SIG-M5 treated with dmso at 0.1 percent for 504 hours (cell line): Measurements from ENCODE around the gene AKR1C1.
"Not testable (repeated sequence)": the region's sequence is repeated elsewhere in the genome, so short reads cannot be mapped to it uniquely, and the experiment has no call there.

Experiments
- DNase-seq: peaks from one replicate; lab custom pipeline; 2025; ENCODE audit not compliant: unreplicated experiment; lab: John Stamatoyannopoulos, UW

Gene AKR1C1

DNA sequence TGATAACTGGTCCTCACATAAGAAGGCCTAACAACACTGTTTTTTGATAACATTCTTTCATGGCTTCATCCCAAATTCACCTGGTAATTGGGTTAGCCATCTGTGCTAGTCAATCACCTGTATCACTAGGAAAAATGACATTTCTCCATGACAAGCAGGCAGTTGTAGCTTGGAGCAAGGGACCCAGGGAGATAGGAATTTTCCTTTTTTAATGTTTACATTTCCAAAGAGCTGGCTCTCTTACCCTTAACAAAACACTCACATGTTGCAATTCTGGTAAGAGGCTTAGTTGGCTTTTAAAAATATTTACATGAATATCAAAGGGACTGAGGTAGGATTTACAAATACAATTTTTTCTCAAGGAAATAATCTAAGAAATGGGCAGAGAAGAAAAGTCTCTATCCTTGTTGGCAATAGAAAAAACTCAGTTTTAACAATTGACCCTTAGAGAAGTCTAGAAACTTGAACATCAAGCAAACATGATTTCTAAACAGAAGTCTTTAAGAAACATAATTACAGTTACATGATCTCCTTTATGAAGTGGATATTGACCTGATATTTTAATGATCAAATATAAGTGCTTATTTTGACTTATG, 16.1 kb upstream of the AKR1C1 start:
- DNase-seq, result no peak

DNA sequence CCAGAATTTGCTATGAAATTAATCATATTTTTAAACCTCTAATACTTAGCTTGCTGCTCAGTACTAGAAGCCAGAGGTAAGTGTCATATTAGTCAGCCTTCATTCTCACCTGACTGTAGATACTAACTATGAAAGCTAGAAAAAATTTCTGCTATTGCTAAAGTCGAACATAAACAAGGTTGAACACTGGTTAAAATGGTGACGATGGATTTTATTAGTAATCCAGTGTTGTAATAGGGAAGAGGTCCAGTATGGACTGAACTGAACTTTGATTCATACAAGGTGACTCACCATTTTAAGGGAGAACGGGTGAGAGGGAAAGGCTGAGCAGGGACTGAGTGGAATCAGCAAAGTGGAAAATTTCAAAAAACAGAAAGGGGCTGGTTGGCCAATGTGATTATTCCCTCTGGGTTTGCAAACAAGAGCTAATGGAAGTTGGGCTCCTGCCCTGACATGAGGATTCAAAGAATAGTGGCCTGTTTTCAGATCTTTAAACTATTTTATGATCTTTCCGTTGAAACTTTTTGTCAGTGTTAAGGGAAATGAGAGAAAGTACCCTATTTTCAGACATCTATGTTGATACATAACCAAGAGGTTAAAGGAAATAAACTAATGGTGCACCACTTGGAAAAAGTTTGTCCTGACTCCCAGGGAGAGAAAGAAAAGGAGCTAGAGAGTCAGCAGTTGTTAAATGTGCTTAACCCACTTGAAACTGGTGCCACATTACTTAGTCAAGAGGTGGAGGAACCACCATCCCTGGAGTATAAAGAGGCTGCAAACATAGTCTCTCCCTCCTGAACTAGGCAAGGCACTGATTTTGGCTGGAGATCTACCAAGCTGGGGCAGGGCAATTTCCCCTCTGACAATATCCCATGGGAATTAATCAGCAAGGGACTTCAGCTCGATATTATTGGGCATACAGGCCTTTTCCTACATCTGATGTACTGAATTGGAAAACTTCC, 15.3 kb upstream of the AKR1C1 start:
- DNase-seq, result no peak

DNA sequence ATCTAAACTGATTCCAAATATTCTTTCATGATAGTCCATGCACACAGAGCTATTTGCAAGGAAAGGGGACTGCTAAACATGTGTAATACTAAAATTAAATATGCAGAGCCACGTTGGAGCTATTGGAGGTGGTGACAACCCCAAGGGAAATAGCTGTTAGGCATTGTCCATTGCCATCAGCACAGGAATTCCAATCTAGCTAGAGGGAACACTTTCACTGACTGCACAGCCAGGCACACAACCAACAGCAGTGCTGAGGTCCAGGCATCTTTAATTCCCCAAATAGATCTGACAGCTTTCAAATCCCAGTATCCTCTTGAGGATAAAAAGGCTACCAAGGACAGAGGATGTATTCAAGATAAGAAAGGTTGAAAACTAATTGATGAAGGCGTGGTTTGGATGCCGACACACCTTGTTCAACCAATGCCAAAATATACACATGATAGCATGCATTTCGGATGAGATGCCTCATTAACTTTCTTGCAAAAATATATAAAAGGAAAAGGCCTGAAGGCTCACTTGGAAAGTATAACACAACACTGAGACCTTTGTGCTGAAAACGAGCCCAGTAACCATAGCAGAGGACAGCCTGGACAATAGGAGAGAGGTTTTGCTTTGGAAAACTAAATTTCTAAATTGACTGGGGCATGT, 11.6 kb upstream of the AKR1C1 start:
- not testable (repeated sequence) for DNase-seq

DNA sequence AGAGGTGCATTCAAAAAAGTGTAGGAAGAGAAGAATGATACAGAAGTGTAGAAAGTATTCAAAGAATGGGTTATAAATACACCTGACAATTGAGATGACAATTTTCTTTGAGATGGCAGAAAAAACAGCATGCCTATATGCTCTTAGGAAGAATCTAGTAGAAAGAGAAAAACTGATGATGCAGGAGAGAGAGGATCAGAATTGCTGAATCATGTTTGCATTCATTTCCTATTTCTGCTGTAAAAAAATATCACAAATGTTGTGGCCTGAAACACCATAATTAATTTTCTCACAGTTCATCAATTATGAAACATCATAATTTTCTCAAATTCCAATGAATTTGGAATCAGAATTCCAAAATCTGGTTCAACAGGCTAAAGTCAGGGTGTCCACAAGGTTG, 9.8 kb upstream of the AKR1C1 start:
- DNase-seq, result no peak

DNA sequence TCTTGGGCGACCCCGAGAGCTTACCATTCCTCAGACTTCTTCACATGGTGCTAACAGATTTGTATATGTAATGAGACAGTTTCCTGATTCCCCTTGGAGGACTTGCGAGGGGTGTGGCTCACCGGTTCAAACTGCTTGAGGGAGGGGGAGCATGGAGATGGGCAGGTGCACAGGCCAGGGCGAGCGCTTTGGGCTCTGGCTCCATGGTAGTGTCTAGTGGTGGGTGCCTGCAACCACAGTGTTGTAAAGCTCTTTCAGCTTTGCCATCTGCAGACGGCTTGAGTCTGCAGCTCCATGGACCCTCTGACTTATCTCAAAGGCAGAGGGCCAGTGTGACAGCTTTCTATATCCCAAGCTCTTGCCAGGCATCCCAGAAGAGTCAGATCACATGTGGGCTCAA, 7.1 kb upstream of the AKR1C1 start:
- not testable (repeated sequence) for DNase-seq

DNA sequence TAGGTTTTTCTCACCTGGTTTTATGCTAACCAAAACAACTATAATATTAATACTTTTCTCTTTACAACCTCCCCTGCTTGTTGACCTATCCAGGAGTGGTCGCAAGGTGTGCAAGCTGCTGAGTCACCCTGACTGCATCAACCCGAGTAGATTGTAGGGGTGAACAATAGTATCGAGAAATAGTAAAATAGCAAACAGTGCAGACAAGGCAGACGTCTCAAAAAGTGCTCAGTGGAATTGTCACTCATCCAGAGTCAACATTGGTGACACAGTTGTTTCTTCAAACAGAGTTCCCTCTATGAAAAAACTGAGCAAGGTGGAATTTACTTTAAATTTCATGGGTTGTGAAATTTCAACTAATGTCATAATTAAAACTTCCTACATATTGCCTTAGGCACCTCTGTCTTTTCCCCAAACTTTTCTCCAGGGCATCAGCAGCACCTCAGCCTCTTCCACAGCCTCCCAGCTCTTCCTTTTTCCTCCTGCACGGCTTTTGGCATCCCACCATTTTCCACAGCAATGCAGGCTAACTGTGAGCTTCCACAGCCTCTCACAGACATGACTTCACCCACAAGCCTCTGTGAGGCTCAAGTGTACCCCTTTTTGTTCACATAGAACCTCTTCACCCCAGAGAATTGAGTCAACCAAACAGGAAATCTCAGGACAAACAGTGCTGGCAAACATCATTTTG, 6.1 kb upstream of the AKR1C1 start:
- not testable (repeated sequence) for DNase-seq

DNA sequence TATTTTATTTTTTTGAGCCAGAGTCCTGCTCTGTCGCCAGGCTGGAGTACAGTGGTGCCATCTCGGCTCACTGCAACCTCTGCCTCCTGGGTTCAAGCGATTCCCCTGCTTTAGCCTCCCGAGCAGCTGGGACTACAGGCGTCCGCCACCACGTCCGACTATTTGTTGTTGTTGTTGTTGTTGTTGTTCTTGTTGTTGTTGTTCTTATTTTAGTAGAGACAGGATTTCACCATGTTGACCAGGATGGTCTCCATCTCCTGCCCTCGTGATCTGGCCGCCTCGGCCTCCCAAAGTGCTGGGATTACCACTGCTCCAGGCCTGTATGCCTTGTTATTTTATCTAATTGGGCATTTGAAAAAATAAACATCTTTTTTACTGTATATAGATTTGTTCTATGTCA, 1.7 kb upstream of the AKR1C1 start:
- DNase-seq, result not testable (repeated sequence)

DNA sequence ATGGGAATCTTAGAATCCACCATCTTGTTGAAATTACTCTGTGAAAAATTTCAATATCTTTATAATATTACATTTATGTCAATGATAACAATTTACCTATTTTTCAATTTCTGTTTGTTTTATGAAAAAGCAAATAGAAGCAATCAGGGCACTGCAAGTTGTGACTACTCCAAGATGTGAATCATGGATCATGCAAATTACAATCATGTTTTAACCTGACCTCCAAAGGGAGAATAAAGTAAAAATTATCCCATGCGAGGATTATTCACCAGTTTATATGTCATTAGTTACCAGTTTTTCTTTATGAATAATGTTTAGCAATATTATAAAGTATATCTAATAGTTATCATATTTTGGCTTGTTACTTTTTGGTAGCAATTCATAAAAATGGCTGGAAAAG, 907 bp upstream of the AKR1C1 start:
- not testable (repeated sequence) for DNase-seq

DNA sequence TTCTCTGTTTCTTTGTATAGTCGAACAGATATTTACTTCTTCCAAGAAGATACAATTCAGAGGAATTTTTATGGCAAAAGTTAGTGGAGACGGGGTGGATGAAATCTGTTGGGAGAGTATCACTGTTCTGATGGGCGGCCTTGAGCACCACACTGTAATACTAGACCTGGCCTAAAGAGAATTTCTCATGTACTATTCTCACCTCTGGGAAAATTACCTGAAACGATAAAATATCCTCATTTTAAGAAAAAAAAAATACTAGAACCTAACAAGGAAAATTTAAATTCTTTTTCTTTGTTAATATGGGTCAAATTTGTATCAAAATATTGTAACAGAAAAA, 570 bp downstream of the AKR1C1 start:
- DNase-seq, result not testable (repeated sequence)

DNA sequence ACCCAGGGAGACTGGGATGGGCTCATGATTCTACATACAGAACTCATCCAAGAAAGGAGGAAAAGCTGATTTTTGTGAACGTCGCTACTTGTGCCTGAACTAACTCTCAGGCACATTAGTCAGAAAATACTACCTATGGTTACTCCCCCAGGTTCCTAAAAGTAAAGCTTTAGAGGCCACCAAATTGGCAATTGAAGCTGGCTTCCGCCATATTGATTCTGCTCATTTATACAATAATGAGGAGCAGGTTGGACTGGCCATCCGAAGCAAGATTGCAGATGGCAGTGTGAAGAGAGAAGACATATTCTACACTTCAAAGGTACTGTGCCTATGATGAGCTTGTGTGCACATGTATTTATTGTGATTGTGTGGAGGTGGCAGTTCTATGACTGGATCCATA, 2.5 kb downstream of the AKR1C1 start:
- DNase-seq, result not testable (repeated sequence)

DNA sequence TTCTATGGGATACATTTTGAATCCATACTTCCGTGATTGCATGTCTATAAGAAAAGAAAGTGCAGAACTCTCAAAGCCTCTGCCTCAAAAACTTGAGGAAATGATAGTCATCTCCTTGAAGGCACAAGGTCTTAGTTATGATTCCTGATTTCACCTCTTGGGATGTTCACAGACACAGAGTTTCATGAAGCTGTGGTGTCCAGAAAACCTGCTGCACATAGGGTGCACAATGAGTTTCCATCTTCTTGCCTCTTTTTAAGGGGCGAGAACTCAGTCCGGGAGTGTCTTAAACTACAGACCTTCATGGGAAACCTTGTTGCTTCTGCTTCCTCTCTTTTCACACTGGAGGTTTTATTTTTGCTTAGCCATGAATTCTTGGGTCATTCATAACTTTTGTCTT, 4.0 kb downstream of the AKR1C1 start:
- DNase-seq, result not testable (repeated sequence)

DNA sequence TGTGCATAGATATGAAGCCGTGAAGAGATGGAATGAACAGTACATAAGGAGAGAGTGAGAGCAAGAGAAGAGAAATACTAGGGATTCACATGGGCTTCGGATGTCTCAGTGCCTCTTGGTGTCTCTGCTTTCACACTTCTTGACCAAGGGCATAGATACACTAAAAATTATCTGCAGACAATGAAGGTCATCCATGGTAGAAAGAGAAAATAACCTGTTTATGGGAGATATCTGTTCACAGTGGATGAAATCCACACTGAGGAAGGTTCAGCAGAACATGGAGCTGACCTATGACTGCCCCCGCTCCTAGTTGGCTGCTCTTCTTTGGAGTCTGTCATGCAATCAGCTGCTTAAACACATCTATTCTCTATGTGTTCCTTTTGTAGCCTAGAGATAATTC, 6.1 kb downstream of the AKR1C1 start:
- not testable (repeated sequence) for DNase-seq

DNA sequence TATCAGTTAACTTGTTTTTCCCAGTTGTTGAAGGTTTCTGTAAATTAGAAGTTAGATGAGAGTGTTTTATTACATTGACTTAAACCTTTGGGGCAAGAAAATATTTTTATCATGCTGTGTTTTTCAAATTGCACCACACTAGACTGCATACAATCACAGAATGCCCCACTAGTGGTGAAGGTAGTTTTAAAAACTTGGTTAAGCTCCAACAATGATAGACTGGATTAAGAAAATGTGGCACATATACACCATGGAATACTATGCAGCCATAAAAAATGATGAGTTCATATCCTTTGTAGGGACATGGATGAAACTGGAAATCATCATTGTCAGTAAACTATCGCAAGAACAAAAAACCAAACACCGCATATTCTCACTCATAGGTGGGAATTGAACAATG, 7.1 kb downstream of the AKR1C1 start:
- not testable (repeated sequence) for DNase-seq

DNA sequence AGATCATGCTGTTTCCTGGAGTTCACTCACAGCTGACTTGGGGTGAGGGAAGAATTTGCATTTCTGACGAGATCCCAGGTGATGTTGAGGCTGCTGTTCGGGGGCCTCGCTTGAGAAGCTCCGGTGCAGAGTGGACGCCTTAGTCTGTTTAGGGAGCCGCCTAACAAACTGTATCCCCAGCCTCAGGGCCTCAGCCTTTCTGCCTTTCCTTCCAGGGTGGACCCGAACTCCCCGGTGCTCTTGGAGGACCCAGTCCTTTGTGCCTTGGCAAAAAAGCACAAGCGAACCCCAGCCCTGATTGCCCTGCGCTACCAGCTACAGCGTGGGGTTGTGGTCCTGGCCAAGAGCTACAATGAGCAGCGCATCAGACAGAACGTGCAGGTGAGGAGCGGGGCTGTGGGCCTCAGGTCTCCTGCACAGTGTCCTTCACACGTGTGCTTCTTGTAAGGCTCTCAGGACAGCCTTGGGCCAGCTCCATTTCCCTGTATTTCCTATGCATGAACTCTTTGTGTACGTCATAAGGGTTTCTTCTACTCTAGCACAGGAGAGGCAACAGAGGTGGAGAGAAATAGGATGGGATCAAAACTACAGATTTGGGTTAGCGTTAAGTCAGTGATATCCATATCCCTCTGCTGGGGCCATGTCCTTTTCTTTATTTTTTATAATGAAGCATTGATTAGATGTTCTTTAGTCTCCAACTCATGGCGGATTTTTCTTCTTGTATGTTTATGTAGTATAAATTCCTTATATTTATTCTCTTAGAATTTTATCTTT, 9.3 kb downstream of the AKR1C1 start:
- DNase-seq, result not testable (repeated sequence)

DNA sequence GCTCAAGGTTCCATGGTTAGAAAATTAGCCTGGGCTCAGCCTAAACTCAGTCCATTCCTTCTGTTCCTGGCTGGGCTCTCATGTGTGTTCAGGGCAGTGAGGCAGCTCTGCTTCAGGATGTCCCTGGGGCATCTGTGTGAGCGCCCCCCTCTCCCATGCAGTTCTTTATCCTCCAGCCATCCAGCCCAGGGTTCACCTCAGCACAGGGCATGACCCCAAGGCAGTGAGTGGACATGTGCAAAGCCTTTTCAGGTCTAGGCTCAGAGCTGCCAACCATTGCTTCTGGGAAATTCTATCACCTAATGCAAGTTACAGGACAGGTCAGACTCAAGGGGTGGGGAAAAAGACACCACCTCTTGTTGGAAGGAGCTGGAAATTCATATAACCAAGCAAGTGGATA, 10.1 kb downstream of the AKR1C1 start:
- not testable (repeated sequence) for DNase-seq

DNA sequence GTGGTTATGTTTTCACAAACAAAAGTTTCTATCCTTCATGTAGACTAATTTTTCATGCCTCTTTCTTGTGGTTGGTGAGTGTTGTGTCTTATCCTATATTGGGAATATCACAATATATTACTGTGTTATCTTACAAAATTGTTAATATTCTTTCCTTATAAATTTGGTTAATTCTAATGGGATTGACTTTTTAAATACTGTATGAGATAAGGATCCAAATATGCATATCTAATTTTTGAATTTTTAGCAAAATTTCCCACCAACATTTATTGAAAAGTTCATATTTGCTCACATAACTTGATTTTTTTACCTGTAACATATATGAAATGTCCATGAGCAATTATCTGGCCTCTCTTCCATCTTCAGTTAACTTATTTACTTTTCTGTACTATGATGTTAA, 11.2 kb downstream of the AKR1C1 start:
- not testable (repeated sequence) for DNase-seq

DNA sequence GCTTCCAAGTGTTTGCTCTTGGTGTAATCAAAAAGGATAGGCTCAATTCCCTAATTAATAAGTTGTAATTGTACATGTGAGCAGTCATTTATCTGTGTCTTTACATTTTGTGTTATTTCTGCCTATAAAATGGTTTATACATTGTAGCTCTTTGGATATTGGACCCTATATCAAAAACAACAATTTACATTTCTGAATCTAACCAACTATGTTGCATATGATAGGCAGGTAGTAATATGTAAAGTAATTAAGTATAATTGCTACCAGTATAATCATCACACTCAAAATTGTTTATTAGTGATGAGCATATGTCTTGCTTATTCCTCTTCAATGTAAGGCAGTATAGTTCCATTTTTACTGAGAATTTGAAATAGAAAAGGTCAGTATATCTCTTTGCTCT, 13.8 kb downstream of the AKR1C1 start:
- DNase-seq, result no peak

DNA sequence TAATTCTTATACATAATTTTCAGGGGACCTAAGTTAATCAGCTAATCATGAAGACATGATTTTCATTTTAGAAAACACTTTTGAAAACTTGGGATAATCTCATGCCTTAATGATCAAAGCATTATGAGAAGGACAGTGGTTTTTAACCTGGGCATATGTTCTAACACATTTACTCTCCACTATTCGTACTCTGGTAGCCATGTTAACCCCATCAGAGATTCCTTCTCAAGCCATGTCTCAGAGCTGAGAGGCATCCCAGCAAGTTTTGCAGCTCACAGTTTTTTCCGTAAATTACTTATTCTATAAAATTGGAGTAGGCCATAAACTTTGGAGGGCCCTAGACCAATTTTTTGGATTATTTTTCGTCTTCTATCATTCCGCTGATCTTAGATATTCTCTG, 15.7 kb downstream of the AKR1C1 start:
- no peak for DNase-seq

DNA sequence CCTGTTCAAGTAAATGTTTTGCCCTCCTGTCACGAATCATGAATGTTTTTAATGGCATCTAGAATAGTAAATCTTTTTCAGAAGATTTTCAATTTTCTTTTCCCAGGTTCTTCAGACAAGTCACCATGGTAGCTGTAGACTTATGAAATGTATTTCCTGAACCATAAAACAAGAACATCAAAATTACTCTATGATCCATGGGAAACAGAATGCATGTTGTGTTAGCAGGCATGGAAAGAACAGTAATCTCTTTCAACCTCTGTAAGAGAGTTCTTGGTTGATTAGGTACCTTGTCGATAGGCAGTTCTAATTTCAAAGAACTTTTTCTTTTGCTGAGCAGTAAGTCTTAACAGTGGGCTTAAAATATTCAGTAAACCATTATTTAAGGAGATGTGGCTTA, 17.6 kb downstream of the AKR1C1 start:
- DNase-seq, result no peak

DNA sequence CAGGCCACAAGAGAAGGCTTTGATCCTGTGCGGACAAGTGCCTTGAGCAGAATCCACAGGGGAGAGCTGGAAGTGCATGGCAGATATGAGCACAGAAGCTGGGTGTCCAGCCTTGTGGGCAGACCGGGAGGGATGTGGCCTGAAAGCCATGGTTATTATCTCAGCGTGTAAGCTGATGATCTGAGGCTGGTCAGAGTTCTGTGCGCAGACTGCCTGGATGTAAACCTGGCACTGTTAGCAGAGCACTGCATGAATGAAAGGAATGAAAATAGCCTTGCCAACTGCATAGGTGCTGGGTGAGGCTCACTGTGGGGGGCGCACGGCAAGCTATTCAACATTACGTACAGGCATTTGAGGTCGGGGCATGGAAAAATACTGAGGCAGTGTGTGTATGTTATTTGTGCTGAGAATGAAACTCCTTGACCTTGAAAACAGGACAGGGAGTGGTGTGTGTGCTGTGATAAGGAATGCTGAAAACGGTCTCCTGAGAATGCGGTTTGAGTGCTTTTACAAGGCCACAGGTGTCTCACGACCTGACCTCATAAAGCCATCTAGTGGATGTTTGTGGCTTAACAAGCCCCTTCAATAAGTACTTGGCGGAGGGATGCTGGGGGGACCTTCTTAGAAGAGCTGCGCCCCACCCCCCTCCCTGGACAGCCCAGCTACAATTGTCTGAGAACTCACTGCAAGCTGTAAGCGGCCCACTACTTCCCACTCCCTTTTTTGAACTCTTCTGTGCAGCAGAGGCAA, 18.7 kb downstream of the AKR1C1 start:
- no peak for DNase-seq
